NCI-H1694 treated with DMSO at 0.1 percent for 48 hours (cell line): ENCODE data around the gene MCIDAS.
A peak's percentile ranks its signal among the peaks of the same experiment; 100 is the strongest.

Experiments
- DNase-seq: peaks from one replicate; lab custom pipeline; 2025; lab: John Stamatoyannopoulos, UW

MCIDAS gene

DNA sequence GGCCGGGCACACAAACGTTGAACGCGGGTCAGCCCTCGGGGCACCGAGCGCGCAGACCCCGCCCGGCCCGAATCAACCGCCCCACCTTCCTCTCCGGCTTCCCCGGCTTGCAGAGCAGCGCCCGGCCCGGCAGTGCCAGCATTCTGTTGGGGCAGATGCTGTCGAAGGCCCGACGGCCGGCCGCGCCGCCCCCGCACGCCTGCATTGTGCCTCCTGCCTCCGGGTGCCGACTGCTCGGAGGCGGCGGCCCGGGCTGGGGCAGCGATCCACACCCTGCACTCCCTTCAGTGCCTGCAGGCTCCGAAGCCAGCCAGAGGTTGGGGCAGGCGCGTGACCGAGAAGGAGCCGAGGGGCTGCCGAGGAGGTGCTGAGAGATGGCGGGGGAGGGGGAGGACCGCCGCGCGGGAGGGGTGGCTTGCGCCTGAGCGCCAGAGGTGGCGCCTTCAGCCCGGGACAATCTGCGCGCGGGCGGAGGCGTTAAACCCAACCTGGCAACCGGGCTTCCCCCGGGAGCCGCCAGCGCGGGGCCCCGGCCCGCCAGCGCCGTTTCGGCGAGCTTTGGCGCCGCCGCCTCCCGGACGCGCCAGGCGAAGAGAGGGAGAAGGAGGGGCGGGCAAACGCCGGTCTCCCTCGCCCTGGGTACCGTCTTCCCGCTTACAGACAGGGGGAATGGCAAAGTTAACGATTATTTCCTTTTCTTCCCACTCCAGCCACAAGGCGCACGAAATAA lies at the start of gene MCIDAS:
Gene MCIDAS (minus strand): TSS at position 382 of the 730 bp plus-strand sequence. CDS start 177 bp downstream, at position 205.
- peak; percentile 54 for DNase-seq

DNA sequence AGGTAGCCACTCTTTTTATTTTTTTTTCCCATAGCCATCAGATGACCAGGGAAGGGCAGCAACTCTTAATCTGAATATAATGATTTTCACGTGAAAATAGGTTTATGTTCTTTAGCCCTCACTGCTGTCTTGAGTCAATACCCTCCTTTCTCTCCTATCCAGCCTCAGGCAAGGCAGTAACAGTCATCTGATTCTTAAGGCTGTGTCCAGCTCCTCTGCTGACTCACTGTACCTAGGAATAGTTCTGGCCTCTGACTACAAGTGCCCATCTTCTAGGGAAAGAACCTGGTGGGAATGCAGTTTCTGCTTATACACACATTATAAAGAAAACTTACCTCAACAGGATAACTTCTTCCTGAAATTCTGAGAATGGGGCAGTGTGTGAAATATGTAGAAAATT lies 49.7 kb upstream of the MCIDAS start:
- DNase-seq = no peak

GRCh38 chr5:55258339-55258738 lies 31.2 kb upstream of the MCIDAS start:
- DNase-seq = no peak

DNA sequence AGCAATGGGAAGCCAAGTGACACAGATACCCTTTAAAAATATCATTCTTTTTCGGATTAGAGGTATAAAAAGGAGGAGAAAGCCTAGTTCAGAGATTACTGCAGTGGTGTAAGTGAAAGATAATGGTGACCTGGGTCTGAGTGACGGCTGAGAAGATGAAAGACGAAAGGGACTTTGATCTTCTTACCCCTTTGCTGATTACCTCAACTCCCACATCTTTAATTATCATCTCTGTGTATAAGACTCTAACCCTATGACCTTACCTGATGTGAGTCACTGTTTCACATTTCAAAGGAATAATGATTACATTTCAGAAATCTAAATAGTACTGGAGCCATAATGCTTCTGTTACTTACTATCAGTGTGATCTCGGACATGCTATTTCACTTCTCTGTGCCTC lies 27.7 kb upstream of the MCIDAS start:
- DNase-seq = no peak

GRCh38 chr5:55250064-55250463 lies 22.9 kb upstream of the MCIDAS start:
- DNase-seq = no peak

DNA sequence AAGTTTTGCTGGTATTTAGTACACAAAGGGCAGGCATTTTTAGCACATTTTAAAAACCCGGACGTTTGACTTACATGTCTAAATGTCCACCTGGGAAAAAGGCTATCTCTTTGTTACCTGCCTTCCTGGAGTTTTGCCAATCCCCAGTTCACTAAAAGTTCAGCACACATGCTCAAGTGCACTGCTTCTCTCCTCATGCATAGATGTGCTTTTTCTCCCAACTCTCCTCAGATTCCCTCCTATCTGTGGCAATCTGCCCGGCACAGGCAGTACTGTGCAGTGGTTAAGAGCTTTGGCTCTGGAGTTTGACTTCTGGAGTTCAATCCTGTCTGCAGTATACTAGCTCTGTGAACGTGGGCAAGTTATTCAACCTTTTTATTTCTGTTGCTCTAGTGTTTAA lies 14.6 kb upstream of the MCIDAS start:
- no peak for DNase-seq

DNA sequence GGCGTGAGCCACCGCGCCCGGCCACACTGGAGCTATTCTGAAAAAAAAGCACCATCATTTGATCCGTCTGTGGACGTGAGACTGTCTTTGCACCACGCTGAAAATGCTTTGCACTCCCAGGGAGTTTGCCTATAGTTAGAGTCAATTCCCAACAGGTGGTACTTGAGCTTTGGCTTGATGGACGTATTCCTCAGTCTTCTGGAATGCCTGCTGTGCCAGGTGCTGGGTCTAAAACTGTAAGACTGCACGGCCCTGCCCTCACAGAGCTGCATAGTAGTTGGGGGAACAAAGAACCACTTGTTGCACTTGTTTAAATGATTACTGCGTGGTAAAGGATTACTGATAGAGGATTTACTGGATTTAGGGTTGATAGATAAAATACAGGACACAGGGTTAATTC lies 9.7 kb upstream of the MCIDAS start:
- no peak for DNase-seq

GRCh38 chr5:55234121-55234700 lies 7.1 kb upstream of the MCIDAS start:
- no peak for DNase-seq

DNA sequence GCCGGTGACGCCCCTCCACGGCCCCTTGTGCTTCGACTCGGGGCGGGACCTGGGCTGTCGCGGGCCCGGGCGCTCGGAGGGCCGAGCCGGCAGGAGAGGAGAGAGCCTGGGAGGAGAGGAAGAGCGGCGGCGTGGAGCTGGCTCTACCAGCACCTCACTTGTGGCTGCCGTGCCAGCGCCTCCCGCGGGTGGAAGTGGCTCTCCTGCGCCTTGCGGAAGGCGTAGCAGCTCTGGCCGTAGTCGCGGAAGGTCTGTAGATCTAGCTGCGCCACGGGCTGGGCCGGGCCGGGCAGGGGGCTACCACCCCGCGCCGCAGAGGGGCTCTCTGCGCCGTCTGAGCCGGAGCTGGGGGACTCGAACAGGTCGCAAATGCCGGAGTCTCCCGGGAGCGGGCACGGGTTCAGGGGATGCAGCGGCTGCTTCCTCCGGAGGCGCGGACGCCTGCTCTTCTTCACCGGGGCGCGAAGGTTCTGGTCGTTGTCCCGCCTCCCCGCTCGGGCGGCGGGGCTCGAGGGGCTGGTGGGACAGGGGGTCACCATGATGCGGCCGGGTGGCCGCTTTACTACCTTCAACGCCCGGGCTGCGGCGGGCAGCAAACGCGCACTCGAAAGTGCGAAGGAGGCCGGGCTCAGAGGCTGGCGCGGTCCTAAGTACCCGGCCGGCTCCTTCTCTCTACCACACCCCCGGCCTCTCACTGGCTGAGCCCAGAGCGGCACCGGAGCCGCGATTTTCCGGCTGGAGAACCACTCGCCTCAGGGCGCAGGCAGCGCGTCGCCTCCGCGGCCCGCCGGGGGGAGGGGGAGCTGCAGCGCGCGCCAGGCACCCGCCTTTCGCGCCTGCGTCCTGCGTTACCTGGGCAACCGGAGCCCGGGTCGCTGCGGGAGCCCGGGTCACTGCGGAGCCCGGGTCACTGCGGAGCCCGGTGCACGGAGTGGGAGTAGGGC lies 6.1 kb upstream of the MCIDAS start, which contains the start of gene CCNO:
Gene CCNO (minus strand): TSS at position 624 of the 944 bp plus-strand sequence. CDS start 85 bp downstream, at position 539.
- DNase-seq = peak; percentile 71

DNA sequence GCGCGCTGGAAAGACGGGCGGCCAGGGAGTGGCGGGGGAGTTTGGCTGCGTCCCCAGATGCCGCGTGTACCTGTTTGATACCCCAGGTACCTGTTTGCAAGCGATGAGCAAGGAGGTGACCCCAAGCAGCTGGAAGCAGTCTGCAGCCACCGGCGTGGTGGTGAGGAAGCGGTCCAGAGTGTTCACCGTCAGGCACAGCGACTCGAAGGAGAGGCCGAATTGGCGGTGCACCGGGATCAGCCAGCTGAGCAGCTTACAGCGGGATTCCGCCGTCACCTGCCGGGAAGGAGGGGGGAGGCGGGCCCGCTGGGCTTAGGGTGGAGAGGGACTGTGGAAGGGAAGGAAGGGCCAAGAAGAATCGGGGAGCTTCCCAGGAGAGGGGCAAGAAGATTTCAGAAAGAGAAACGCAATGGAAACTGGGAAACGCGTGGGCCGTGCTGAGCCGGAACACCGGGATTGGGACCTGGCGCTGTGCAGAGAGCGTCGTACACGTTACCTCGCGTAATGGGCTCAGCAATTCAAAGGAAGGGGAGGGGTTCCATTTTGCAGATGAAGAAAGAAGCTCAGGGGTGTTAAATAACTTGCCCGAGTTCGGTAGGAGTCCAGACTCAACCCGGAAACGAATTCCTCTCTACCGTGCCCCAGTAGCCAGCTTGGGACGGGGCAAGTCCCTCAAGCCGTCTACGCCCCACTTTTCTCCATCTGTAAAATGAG lies 5.3 kb upstream of the MCIDAS start:
- no peak for DNase-seq

- DNase-seq = no peak
These were observed 4.8 kb upstream of the MCIDAS start for GRCh38 chr5:55231919-55232270.

DNA sequence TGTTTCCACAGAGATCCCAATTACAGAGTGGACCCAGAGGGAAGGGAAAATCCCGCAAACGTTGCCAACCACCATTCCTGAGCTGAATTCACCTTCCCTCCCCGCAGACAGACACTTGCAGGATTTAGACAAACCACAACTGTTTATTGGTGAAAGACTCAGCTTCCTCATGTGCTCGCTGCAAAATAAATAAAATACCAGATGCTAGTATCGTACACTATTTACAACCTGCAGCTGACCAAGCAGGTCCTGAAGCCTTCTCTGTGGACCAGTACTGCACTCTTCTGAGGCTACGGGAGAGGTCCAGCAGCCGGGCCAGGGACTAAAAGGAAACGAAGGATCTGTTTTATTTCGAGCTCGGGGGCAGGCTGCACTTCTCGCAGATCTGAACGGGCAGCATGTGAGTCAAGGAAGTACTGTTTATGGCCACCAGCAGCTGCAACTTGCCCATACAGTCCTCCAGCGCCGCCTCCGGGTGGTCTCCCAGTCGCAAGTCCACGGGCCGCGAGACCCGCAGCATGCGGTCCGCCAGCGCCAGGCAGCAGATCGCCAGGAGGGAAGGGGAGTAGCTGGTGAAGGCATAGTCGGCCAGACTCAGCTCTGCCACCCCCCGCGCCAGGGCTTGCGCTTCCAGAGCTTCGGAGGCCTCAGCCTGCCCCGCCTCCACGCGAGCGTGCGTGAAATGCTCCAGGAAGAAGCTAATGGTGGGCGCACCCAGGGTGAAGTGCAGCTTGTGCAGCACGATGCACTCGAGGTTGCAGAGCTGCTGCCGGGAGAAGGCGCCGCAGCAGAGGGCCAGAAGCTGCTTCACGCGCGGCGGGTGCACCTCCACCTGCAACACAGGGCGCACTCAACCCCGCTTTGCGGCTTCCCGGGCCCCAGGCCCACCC lies 4.2 kb upstream of the MCIDAS start:
- DNase-seq = no peak

GRCh38 chr5:55230086-55230629 lies 3.0 kb upstream of the MCIDAS start:
- no peak for DNase-seq

DNA sequence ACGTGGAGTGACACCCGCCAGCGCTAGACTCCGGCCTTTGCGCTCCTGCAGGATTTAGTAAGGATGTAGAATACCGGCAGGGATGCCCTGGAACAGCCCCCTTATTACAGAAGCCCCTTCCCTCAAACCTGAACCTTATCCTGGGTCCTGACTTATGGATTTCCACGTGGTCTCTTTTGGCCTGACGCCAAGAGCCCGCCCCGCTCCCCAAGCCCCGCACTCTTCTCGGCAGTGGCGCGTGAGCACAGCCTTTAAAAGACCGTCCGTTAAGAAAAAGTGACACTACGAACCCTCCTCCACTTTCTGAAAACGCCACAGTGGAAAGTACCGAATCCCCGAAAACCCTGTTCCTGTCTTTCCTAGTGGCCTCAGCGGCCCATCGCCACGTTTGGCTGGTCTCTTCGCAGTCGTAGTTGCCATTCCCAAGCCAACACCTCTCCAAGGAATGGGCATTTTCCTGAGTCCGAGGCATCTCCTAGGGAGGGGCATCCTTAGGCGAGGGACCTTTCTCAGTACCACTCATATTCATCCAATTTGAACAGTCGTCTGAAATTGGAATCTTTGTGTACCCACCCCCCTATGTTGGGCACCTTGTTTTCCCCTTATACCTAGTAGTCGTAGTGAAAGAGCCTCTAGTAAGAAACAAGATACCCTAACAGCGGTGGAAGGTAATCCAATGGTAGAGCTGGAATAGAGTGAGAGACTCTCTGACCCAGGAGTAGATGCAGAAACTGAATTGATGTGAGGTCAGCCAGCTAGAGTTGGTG lies 732 bp upstream of the MCIDAS start:
- DNase-seq = no peak

DNA sequence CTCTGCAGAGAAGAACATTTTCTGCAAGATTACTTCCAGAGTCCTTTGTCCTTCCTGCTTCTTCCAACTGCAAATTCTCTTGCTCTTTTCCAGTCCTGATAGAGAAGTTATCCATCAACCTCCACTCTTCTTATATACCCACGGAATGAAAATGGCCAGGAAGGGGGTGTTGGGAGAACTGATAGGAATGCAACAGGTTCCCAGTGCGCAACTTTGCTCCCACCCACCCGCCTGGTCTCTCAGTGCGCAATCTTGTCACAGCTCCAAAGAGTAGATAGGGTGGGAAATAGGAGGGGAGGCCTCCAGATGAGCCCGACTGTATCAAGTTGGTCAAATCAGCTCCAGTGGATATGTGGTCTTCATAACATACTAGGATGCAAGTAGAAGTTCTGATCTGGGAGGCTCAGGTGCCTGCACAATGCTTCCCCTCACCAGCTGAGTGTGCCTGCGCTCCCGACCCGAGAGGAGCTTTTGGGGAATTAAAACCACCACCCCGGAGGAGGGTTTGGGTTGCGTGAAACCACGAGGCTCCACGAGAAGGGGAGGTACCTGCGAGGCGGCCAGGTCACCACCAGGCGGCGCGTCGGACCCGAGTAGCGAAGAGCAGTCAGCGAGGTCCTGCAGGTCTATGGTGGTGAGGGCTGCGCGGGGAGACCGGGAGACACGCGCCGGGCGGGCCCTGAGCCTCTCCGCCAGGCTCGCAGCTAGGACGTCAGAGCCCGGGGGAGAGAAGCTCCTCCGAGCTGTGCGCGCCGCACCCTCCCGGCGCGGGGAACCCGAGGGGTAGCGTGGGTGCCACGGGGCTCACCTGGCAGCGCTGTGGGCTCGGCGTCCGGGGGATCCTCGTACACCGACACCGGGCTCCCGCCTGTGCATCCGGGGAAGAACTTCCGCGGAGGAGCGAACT lies 835 bp downstream of the MCIDAS start:
- DNase-seq = peak; percentile 74

DNA sequence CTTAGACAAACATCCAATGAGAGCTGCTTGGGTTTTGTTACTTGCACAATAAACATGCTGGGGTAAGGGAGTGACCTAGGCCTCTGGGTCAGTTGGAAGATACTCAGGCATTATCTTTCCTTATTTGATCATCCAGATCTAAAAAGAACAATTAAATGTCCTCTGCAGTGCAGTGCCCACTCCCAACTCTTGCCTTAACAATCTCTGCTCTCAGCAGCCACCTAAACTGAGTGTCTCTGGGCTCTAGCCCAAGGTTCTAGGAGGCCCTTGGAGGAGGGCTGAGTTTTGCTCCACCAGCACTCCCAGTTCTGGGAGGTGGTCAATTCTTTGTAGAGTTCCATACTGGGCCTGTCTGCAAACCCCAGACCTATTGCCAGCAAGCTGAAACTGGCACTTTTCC lies 1.8 kb downstream of the MCIDAS start:
- no peak for DNase-seq

DNA sequence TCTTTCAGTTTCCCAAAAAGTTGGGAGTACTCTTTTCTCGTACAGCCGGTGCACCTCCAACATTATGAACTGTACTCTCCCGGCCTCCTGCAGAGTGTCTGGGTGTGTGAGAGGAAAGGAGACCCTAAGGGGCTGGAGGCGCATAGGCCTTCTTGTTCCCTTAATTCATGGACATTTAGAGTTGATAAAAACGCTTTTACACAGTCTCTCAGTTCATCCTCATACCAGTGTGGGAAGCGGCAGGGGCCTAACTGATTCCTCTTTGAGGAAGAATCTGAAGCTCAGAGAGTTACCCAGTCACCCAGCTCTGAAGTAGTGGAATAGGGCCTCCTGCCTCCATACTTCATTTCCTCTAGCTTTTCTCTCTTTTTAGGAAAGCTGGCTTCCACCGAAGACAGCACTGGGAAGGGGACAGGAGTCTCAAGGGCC lies 3.3 kb downstream of the MCIDAS start:
- DNase-seq = no peak

DNA sequence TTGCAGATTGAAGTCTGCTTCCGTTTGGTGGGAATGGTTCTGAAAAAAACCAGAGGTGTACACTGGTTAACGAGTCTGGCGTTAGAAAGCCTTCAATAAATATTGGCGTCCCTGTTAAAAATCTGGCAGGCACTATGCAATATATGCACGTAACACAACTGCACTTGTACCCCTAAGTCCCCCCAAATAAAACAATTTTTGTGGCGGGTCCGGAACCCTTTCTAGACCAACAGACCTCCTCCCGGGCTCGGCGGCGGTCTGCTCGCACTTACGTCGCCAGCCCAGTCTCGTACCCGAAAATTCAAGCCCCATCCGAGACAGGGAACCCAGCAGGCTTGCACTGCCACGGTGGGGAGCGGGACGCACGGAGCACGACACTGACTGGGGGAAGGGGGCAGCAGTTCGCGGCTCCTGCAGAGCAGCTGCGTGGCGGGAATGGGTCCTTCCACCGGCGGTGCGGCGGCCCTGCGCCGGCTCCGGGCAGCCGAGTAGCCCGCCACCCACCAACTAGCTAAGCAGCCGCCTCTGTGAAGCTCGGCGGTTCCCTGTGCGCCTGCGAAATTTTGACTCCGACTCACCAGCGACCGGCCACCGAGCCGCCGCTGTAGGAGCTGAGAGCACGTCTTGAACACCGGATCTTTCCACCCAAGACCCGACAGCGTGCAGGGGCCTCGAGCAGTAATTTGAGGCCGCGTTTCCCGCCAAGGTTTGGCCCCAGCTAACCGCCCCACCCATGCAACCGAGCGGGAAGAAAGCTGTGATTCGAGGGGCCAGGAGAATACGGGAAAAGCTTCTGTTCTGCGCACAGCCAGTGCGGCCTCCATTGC lies 3.9 kb downstream of the MCIDAS start:
- no peak for DNase-seq
